Astrocyte (in vitro differentiated cells and primary cell): ENCODE measurements around the gene NDUFB7. TPM values are rescaled to one million over a fixed set of nuclear protein-coding genes. Genes with fewer than 3 reads are reported as not detected.

Experiments
- DNase-seq: peaks from one replicate; pipeline ENCODE4 v3.0.0-alpha.2; 2010; ENCODE audit warnings: low read depth
- FAIRE-seq: peaks from 2 replicates; lab custom pipeline; 2011; peaks lifted over from hg19 to GRCh38; lab: Jason Lieb, UNC
- H2AFZ ChIP-seq: 2 replicates; pipeline ENCODE4 v1.6.0; 2012; ENCODE audit warnings: low read depth, low read length, inconsistent platforms
- H3K27ac ChIP-seq: 2 replicates; pipeline ENCODE4 v1.5.1; 2011; ENCODE audit warnings: low read depth, low read length, inconsistent platforms
- H3K27me3 ChIP-seq: 2 replicates; pipeline ENCODE4 v1.6.0; 2011; ENCODE audit warnings: low read length, inconsistent platforms; ENCODE audit not compliant: insufficient read depth
- H3K36me3 ChIP-seq: 2 replicates; pipeline ENCODE4 v1.5.1; 2011; ENCODE audit warnings: low read length, inconsistent platforms; ENCODE audit not compliant: insufficient read depth
- H3K4me1 ChIP-seq: 2 replicates; pipeline ENCODE4 v1.5.1; 2011; ENCODE audit warnings: low read length, inconsistent platforms; ENCODE audit not compliant: insufficient read depth
- H3K4me2 ChIP-seq: 2 replicates; pipeline ENCODE4 v1.6.0; 2012; ENCODE audit warnings: low read length, inconsistent platforms
- H3K4me3 ChIP-seq: 2 replicates; pipeline ENCODE4 v1.5.1; 2011; ENCODE audit warnings: low read depth, mild to moderate bottlenecking, low read length, inconsistent platforms; ENCODE audit not compliant: insufficient read depth
- H3K79me2 ChIP-seq: 2 replicates; pipeline ENCODE4 v1.6.0; 2012; ENCODE audit warnings: mild to moderate bottlenecking, low read length, inconsistent platforms; ENCODE audit not compliant: insufficient read depth
- H3K9ac ChIP-seq: 2 replicates; pipeline ENCODE4 v1.6.0; 2012; ENCODE audit warnings: mild to moderate bottlenecking, low read length, inconsistent platforms
- H3K9me3 ChIP-seq: 2 replicates; pipeline ENCODE4 v1.5.1; 2012; ENCODE audit warnings: low read depth, mild to moderate bottlenecking, low read length, inconsistent platforms; ENCODE audit not compliant: insufficient read depth
- H4K20me1 ChIP-seq: 2 replicates; pipeline ENCODE4 v1.6.0; 2012; ENCODE audit warnings: low read length, inconsistent platforms; ENCODE audit not compliant: insufficient read depth
- H3K27ac Mint-ChIP-seq: one replicate; pipeline ENCODE4 v1.8.0; 2021; ENCODE audit warnings: mild to moderate bottlenecking, mixed read lengths; ENCODE audit not compliant: unreplicated experiment
- H3K27me3 Mint-ChIP-seq: one replicate; pipeline ENCODE4 v1.8.0; 2021; ENCODE audit warnings: low read depth, mixed read lengths; ENCODE audit not compliant: unreplicated experiment
- H3K36me3 Mint-ChIP-seq: one replicate; pipeline ENCODE4 v1.8.0; 2021; ENCODE audit warnings: low read depth, mixed read lengths; ENCODE audit not compliant: unreplicated experiment
- H3K4me1 Mint-ChIP-seq: one replicate; pipeline ENCODE4 v1.8.0; 2021; ENCODE audit warnings: low read depth, mixed read lengths; ENCODE audit not compliant: unreplicated experiment
- H3K4me3 Mint-ChIP-seq: one replicate; pipeline ENCODE4 v1.8.0; 2021; ENCODE audit warnings: mild to moderate bottlenecking, moderate library complexity, mixed read lengths; ENCODE audit not compliant: unreplicated experiment
- H3K9me3 Mint-ChIP-seq: one replicate; pipeline ENCODE4 v1.8.0; 2021; ENCODE audit warnings: mild to moderate bottlenecking, mixed read lengths; ENCODE audit not compliant: unreplicated experiment
- EZH2 ChIP-seq: IDR thresholded peaks from 2 replicates; pipeline ENCODE4 v1.6.1; 2012; ENCODE audit warnings: mild to moderate bottlenecking, low read length, inconsistent platforms; ENCODE audit not compliant: insufficient read depth
- total RNA-seq: library from RNA; stranded (reverse); gene quantifications from 2 replicates; pipeline ENCODE4 v1.2.1, GENCODE V29; 2021
- TF ChIP-seq, protein P1 (sequence below): IDR thresholded peaks from 2 replicates; pipeline ENCODE4 v1.5.1; 2011; ENCODE audit warnings: low read depth, mild to moderate bottlenecking, inconsistent platforms, low read length, moderate library complexity; ENCODE audit not compliant: insufficient read depth

The NDUFB7 gene
- total RNA-seq, 1 donor from 2014 or later: 161 TPM

DNA sequence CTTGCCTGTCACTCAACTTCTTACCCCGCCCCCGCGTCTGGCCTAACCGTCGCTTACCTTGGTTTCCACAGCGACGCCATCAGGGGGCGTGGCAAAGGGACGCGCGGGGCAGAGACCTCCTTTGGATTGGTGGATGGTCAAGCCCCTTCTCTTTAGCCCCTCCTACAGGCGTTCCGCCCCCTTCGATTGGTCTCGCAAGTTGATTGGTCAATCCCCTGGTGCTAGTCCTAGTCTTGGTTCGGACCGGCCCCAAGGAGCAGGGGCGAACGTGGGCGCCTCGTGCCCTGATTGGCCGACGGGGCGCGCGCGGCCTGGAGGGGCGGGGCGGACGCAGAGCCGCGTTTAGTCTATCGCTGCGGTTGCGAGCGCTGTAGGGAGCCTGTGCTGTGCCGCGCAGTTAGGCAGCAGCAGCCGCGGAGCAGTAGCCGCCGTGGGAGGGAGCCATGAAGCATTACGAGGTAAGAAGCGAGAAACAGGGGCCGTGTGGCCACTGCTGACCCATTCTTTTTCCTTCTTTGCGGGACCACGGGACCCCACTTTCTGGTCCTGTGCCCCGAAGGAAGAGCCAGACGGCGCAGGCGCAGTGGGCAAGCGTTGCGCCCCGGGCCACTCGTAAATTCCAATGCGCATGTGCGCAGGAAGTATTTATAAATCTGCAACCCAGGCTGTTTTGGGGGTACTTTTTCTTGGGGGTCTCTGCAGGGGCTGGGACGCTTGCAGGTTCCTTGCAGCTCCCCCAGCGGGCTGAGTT, 42.4 kb downstream of the NDUFB7 start, which contains the start of gene TECR:
Gene TECR (plus strand): TSS at position 341 of the 751 bp plus-strand sequence. CDS start 103 bp downstream, at position 444.
- H4K20me1 ChIP-seq: peaks cover 11% of the 10 kb centered on the region
- no peaks in the 10 kb centered on the region for H3K27me3 ChIP-seq
- peak within 1 kb of the TSS; percentile 94 for H3K4me3 Mint-ChIP-seq
- H3K79me2 ChIP-seq: peaks cover 31% of the 10 kb centered on the region
- H3K36me3 ChIP-seq: no peaks in the 10 kb centered on the region
- H3K9ac ChIP-seq: peak within 1 kb of the TSS; percentile 86
- DNase-seq (peak; percentile 98), FAIRE-seq (no peak)
- H2AFZ ChIP-seq: peak within 1 kb of the TSS; percentile 97
- peak within 1 kb of the TSS; percentile 81 for H3K27ac Mint-ChIP-seq
- no peaks in the 10 kb centered on the region for H3K36me3 Mint-ChIP-seq
- H3K4me2 ChIP-seq: peak within 1 kb of the TSS; percentile 99
- no peaks in the 10 kb centered on the region for H3K27me3 Mint-ChIP-seq
- peaks cover 19% of the 10 kb centered on the region for H3K4me1 Mint-ChIP-seq
- TF ChIP-seq, protein P1, sequence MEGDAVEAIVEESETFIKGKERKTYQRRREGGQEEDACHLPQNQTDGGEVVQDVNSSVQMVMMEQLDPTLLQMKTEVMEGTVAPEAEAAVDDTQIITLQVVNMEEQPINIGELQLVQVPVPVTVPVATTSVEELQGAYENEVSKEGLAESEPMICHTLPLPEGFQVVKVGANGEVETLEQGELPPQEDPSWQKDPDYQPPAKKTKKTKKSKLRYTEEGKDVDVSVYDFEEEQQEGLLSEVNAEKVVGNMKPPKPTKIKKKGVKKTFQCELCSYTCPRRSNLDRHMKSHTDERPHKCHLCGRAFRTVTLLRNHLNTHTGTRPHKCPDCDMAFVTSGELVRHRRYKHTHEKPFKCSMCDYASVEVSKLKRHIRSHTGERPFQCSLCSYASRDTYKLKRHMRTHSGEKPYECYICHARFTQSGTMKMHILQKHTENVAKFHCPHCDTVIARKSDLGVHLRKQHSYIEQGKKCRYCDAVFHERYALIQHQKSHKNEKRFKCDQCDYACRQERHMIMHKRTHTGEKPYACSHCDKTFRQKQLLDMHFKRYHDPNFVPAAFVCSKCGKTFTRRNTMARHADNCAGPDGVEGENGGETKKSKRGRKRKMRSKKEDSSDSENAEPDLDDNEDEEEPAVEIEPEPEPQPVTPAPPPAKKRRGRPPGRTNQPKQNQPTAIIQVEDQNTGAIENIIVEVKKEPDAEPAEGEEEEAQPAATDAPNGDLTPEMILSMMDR: no peak
- TF ChIP-seq EZH2: no peak
- H3K9me3 ChIP-seq: no peaks in the 10 kb centered on the region
- peaks cover 17% of the 10 kb centered on the region for H3K4me1 ChIP-seq
- H3K4me3 ChIP-seq: peak within 1 kb of the TSS; percentile 92
- H3K27ac ChIP-seq: peak within 1 kb of the TSS; percentile 83
- H3K9me3 Mint-ChIP-seq: no peaks in the 10 kb centered on the region

DNA sequence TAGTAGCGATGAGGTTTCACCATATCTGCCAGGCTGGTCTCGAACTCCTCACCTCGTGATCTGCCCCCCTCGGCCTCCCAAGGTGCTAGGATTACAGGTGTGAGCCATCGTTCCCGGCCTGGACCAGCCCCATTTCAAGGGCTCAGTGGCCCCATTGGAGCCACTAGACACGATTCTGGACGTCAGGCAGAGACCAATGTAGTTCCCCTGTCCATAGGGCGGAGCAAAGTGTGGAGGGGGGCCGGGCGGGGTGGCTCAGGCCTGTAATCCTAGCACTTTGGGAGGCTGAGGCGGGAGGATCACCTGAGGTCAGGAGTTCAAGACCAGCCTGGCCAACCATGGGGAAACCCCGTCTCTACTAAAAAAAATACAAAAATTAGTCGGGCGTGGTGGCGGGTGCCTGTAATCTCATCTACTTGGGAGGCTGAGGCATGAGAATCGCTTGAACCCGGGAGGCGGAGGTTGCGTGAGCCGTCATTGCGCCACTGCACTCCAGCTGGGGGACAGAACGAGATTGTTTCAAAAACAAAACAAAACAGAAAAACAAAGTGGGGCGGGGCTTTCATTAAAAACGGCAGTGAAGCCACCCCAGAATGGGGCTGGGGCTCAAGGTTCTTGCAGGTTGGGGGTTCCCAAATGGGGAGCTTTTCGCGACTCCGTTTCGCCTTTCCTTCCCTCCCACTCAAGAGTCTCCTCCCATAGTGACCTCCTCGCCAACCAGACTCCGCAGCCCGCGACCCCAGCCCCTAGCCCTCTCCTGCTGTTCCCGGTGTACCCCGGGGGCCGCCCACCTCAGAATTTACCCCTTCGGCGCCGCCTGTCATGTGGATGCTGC, 43.2 kb downstream of the NDUFB7 start:
- Histone ChIP-seq H4K20me1 (peaks cover 11% of the 10 kb centered on the region), H3K27me3 (no peaks in the 10 kb centered on the region)
- DNase-seq: no peak

More for the DNA sequence above, 43.2 kb downstream of the NDUFB7 start:
- Histone ChIP-seq H3K27ac (peak overlapping the region; percentile 62), H3K36me3 (no peaks in the 10 kb centered on the region), H2AFZ (peak overlapping the region; percentile 90), H3K4me1 (peaks cover 17% of the 10 kb centered on the region), H3K9me3 (no peaks in the 10 kb centered on the region), H3K79me2 (peaks cover 28% of the 10 kb centered on the region), H3K9ac (peak overlapping the region; percentile 86), H3K4me2 (peak overlapping the region; percentile 99), H3K4me3 (peak overlapping the region; percentile 75)
- Mint-ChIP-seq H3K4me3 (peak overlapping the region; percentile 94), H3K4me1 (peaks cover 19% of the 10 kb centered on the region), H3K9me3 (no peaks in the 10 kb centered on the region), H3K27ac (peak overlapping the region; percentile 81), H3K36me3 (no peaks in the 10 kb centered on the region), H3K27me3 (no peaks in the 10 kb centered on the region)
- TF ChIP-seq, protein P1: no peak
- TF ChIP-seq EZH2: no peak
- FAIRE-seq: no peak
